GM18873 (cell line): Measurements from ENCODE around the gene ANKS3.

Source experiments
- ATAC-seq: cut with Tn5 transposase; IDR thresholded peaks from one replicate; pipeline ENCODE4 v1.9.1; 2021; ENCODE audit warnings: mild to moderate bottlenecking, moderate library complexity, moderate number of reproducible peaks; ENCODE audit not compliant: unreplicated experiment, low FRiP score

The ANKS3 gene

GRCh38 chr16:4729876-4730275, 4.2 kb downstream of the ANKS3 start:
- ATAC-seq, result no peak

GRCh38 chr16:4728676-4729075, 5.4 kb downstream of the ANKS3 start:
- no peak for ATAC-seq

GRCh38 chr16:4726616-4727015, 7.5 kb downstream of the ANKS3 start:
- ATAC-seq, result no peak

- ATAC-seq, result no peak
Measured at GRCh38 chr16:4724661-4725270, 9.3 kb downstream of the ANKS3 start.

- no peak for ATAC-seq
Measured at GRCh38 chr16:4723071-4723767, 10.9 kb downstream of the ANKS3 start.

- ATAC-seq, result no peak
Measured at GRCh38 chr16:4718466-4718865, 15.6 kb downstream of the ANKS3 start.

GRCh38 chr16:4714996-4715395, 19.1 kb downstream of the ANKS3 start:
- ATAC-seq, result no peak

- no peak for ATAC-seq
Measured at GRCh38 chr16:4713663-4714501, 20.2 kb downstream of the ANKS3 start.

- ATAC-seq, result no peak
Measured at GRCh38 chr16:4709481-4709880, 24.6 kb downstream of the ANKS3 start.

GRCh38 chr16:4706871-4707270, 27.2 kb downstream of the ANKS3 start:
- no peak for ATAC-seq

GRCh38 chr16:4704913-4705312, 29.2 kb downstream of the ANKS3 start:
- no peak for ATAC-seq

GRCh38 chr16:4704491-4704890, 29.6 kb downstream of the ANKS3 start:
- no peak for ATAC-seq

GRCh38 chr16:4703906-4704305, 30.2 kb downstream of the ANKS3 start:
- ATAC-seq, result no peak

- no peak for ATAC-seq
Measured at GRCh38 chr16:4702466-4702808, 31.6 kb downstream of the ANKS3 start.

GRCh38 chr16:4701791-4702465, 32.1 kb downstream of the ANKS3 start:
- ATAC-seq, result no peak

GRCh38 chr16:4700997-4701743, 32.9 kb downstream of the ANKS3 start:
- no peak for ATAC-seq

- ATAC-seq, result no peak
Measured at GRCh38 chr16:4700380-4700996, 33.6 kb downstream of the ANKS3 start.

- ATAC-seq, result no peak
Measured at GRCh38 chr16:4699046-4699556, 35.0 kb downstream of the ANKS3 start.

- no peak for ATAC-seq
Measured at GRCh38 chr16:4698321-4699045, 35.6 kb downstream of the ANKS3 start.
